Left colon (tissue), 2 donors: ENCODE measurements around the gene CIROP. TPM values are rescaled to one million over a fixed set of nuclear protein-coding genes. Genes with fewer than 3 reads are reported as not detected.
A peak's percentile ranks its signal among the peaks of the same experiment; 100 is the strongest.

Experiments
- ATAC-seq: fragments of 200-7000 bp; cut with Tn5 transposase; one replicate; pipeline ENCODE4 v1.9.1; 2020; ENCODE audit warnings: mild to moderate bottlenecking, moderate library complexity
- DNase-seq, 2 donors: peaks; one replicate each; pipeline ENCODE4 v3.0.0-alpha.2; 2020
- intact Hi-C, 2 donors: fragments of 100-400 bp; cut with DNase I in 1 of 2; cut with micrococcal nuclease in 1 of 2; formaldehyde crosslinking; loops; one replicate each; pipeline versions ENCODE4 v1.11.2 to v1.14.0; 2022; cut with DNase I, micrococcal nuclease
- total RNA-seq, 2 donors: library from RNA; stranded (reverse); fragmentation: NEBNext Ultra II Directional; extraction: Animal tissue kit (Norgen Biotek cat#: 25700); gene quantifications; one replicate each; pipeline ENCODE4 v1.2.1, GENCODE V29; 2021
- donor health status: DM: no; HTN: no; CAD: no.
- donor health status: DM: yes; HTN: yes; CAD: no.

The CIROP gene
- total RNA-seq, 2 donors from 2014 or later, result not detected

DNA sequence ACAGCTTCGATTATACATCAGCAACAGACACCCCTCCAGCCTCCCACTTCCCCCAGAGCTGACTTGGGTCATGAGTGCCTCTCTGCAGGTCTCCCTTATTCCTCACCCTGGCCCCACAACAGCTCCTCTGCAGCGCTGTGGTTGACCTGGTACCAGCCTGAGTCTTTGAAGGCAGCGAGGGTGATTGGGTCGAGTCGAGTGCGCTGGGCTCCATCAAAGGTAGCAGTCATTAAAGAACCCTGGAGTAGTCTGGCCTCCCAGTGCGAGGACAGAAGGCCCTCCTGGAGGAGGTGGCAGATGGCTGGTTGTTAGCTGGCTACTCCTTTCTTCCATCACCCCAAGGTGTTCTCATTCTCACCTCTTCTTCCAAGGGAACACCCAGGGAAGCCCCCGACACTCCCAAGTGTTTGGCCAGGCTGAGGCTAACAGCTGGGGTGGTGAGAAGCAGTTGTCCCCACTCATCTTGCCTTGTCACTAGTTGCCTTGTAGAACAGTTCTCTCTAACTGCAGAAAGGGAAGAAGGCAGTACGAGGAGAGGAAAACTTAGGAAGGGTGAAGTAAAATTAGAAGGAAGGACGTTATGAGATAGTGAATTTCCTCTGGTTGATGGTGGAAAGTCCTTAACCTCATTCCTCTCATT, 2.7 kb downstream of the CIROP start:
- ATAC-seq, result peak; percentile 7
- intact Hi-C loops, result no loop called here
- no peak for DNase-seq

DNA sequence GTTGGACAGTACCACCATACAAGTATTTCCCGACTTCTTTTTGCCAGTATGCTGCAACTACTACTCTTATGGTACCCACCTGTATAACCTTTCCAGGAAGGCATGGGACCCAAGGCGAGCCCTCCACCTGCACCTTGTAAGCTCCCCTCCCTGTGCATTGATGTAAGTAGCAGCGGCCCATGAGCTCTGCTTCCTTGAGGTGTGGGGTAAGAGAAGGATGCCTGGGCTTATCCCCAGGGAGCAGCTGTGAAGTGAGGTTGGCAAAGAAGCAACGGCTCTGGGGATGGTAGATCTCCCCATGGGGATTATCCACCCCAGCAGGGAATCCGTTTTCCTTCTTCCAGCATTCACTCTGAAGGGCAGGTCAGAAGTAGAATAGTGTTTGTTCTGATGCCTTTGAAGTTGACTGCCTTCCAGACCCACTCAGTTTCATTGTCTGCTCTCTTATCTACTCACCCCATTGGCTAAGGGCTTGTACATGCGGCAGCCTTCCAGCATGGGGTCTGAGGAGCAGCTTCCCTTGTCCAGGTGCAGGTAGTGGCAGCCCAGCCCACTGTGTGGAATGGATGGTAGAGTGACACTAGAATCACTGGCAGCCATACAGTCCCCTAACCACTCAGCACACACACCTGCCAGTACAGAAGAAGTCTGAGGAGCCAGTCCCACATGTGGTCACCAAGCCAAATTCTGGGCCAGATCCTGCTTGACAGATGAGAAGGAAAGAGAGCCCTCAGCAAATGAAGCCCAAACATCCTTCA, 3.4 kb downstream of the CIROP start:
- DNase-seq (no peak), ATAC-seq (peak; percentile 21)
- intact Hi-C loops, result no loop called here

DNA sequence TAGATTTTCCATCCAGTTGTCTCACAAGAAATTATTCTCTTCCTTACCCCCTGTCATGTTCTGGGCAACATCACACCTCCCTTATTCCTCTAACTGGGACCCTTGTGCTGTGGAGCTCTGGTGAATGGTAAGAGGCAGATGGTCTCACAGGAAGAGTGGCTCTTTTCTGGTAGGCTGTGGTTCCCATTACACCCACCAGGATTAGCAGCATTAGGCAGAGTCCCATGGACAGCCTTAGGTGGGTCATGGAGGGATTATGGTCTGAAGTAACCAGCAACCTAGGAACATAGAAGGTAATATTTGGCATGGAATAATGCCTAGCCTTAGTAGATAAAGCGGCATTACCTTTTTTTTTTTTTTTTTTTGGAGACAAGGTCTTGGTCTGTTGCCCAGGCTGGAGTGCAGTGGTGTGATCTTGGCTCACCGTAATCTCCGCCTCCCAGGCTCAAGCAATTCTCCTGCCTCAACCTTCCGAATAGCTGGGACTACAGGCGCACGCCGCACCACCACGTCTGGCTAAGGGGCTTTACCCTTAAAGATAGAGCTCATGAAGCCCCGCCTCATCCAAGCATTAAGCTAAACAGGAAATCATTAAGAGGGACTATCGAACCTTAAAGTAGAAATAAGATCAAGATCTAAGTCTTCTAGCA, 5.5 kb downstream of the CIROP start:
- ATAC-seq, result no peak
- no peak for DNase-seq
- intact Hi-C loops, result no loop called here

DNA sequence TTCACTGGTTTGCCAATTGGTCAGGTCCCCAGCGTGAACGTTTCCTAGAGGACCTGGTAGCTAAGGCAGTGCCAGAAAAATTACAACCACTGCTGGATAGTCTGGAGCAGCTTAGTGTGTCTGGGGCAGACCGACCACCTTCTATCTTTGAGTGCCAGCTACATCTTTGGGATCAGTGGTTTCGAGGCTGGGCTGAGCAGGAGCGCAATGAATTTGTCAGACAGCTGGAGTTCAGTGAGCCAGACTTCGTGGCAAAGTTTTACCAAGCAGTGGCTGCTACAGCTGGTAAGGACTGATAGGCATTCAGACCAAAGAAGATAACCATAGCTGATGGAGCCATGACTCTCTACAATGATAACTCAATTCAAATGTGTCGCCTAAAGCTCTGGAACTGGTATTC, 7.0 kb downstream of the CIROP start:
- ATAC-seq (no peak), DNase-seq (no peak)
- intact Hi-C loops, result no loop called here

DNA sequence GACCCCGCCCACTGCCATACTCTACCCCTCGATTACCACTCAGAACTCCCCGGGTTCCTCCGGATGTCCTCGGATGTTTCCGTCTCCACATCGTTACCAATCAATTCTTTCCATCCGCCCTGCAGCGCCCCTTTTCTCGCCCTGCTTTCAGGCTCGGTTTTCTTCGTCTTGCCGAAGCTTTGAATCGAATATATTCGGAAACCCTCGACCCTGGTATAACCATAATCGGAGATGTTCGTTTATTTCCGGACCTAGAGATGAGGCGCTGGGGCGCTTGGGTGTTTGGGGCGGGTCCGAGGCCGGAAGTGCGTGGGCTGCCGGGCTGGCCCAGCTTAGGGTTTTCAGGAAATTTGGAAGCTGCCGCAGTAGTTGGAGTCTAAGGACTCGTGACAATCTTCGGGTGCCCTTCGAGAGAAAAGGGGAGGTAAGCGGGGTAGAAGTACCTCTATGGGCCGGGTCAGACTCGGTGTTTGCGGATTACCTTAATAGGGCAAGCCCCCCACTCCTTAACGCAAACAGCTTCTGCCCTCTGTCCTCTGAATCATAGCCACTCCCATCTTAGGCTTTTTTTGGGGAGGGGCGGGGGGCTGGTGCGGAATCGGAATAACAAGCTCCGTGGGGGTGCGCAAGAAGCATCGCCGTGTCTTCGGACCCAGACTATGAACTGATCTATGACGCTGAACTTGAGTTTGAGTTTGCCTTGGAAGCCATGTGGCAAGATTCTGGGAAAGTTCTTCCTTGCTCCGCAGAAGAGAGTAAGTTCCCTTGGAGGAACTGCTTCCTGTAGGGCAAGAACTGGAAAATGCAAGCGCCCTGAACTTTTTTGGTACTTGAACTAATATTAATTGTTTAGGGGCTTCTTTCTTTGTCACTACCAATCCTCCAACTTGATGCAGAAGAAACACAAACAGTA, 9.3 kb downstream of the CIROP start, which contains the start of gene C14orf119:
Gene C14orf119 (plus strand): TSS at position 310 of the 913 bp plus-strand sequence. CDS start 2,154 bp downstream, outside the sequence.
- DNase-seq (peak; percentile 100), ATAC-seq (peak; percentile 86)
- intact Hi-C loops, result no loop called here

DNA sequence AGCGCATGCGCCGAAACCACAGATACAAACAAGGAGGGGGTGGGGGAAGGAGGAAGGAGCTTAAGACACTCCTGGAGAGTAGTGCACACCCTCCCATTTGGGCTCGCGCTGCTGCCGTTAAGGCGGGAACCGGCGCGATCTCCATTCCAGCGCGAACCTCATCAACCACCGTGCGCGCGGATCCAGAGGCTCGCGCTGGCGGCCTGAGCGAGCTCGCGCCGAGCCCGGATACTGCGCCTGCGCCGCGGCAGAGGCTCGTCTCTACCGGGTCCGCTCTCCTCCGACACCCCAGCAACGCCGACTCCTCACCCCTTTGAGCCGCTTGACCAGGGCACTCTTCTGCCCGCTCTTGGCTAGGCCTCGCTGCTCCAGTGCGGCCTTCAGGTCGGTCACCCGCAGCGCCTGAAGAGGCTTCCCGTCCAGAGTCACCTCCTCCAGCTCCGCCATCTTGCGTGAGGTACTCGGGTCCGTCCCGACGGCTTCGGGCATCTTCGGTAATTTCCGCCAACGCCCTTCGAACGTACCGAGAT, 10.1 kb downstream of the CIROP start, which contains the start of gene ACIN1:
Gene ACIN1 (minus strand): TSS at position 471 of the 530 bp plus-strand sequence. CDS start 24 bp downstream, at position 447.
- intact Hi-C loops, result no loop called here
- peak; percentile 59 for ATAC-seq

DNA sequence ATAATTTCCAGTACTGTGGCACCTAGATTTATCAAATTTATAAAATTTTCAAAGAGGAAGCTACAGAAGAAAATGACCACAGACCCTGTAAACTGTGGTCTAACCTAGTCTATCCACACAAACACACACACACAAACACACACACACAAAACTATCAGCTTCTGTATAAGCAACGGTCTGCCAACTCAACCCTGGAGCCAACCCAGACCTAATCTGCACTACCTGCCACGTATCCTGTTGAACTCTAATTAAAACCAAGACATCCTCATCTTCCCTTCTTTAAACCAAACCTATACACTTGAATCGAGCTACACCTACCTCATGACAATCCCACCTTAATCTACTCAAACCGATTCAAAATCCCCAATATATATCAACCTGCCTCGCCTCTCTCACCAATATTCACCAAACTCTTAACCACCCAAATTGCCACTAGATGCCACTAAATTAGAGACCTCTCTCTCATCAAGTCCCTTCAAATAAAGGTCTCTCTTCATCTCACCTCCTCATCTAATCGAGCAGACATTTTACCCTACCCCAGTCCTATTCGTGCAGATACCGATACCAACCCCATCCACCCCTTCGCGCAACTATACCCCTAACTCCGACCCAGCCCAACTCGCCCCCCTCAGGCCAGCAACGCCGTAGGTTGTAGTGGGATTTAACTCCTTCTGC, 10.7 kb downstream of the CIROP start:
- ATAC-seq, result no peak
- DNase-seq, result no peak
- intact Hi-C loops, result no loop called here

More for the DNA sequence above, 10.1 kb downstream of the CIROP start, which contains the start of gene ACIN1:
- peak; percentile 76 to 79 for DNase-seq

DNA sequence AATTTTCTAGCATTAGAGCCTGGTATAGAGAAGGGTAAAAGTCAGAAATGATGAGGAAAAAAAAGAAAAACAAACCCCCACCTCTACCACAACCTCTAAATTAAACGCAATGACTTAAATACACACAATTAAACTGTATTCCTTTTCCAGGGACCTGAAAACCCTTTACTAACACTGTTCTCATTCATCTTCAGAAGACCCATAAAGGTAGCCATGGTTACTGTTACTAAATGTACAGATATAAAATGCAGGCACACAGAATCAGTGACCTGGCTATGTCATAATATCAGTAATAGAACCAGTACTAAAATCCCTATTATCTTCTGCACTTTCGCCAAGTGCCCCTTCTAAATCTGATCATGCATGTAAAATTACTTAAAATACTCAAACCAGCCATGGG, 11.3 kb downstream of the CIROP start:
- ATAC-seq (no peak), DNase-seq (no peak)
- intact Hi-C loops, result no loop called here

DNA sequence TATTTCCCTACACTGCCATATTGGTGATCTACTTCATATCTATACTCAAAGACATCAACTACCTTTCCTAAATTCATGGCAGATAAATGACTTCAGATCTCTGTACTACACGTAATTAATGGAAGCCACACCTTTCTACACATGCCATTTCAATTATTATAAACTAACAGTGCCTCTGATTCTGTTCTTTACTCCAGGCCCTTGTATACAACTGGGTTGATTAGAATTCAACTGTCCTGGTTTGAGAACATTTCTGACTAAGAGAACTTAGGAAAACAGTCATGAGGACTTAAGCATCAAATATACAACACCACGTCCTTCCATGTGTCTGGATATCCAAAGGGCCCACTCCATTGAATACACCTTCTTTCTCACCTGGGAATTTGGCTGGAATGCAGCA, 11.7 kb downstream of the CIROP start:
- no peak for DNase-seq
- ATAC-seq, result no peak
- intact Hi-C loops, result no loop called here

DNA sequence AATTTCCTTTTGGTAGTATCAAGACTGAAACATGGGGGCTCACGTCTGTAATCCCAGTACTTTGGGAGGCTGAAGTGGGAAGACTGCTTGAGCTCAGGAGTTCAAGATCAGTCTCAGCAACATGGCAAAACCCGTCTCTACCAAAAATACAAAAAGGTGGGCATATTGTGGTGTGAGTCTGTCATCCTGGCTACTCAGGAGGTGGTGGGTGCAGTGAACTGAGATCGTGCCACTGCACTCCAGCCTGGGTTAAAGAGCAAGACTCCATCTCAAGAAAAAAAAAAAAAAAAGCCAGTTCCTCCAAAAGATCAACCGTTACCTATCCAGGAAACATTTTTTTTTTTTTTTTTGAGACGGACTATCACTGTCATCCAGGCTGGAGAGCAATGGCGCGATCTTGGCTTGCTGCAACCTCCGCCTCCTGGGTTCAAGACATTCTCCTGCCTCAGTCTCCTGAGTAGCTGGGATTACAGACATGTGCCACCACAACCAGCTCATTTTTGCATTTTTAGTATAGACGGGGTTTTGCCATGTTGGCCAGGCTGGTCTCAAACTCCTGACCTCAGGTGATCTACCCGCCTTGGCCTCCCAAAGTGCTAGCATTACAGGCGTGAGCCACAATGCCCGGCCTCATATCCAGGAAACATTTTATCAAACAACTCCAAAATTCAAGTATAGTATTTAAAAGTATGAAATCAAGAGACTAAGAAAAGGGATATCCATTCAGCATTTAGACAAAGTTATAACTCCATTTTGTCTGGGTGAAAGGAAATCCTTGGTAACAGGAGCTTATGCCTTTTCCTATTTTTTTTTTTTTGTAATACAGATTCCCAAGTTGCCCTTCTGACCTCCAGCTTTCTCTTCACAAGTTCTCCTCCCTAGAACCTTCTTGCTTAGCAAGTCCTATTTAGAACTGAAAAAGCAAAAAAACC, 13.2 kb downstream of the CIROP start:
- ATAC-seq (no peak), DNase-seq (no peak)
- intact Hi-C loops, result no loop called here

DNA sequence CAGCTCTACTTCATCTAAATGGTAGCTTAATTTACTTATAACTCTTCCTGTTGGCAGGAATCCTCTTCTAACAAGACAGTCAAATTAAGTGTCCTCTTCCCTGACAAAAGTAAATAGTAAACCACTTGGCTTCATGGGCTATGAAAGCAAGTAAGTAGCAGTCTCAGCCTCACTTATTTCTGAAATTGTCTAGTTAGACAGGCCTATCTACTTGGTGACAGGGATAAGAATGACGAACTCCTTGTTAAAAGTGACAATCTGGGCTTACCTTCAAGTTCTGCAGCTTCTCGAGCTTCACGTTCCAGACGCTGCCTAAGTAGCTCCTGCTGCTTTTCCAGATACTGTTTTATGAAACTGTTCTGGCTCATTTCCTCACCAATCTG, 14.5 kb downstream of the CIROP start:
- intact Hi-C loops, result no loop called here
- DNase-seq (no peak), ATAC-seq (no peak)

DNA sequence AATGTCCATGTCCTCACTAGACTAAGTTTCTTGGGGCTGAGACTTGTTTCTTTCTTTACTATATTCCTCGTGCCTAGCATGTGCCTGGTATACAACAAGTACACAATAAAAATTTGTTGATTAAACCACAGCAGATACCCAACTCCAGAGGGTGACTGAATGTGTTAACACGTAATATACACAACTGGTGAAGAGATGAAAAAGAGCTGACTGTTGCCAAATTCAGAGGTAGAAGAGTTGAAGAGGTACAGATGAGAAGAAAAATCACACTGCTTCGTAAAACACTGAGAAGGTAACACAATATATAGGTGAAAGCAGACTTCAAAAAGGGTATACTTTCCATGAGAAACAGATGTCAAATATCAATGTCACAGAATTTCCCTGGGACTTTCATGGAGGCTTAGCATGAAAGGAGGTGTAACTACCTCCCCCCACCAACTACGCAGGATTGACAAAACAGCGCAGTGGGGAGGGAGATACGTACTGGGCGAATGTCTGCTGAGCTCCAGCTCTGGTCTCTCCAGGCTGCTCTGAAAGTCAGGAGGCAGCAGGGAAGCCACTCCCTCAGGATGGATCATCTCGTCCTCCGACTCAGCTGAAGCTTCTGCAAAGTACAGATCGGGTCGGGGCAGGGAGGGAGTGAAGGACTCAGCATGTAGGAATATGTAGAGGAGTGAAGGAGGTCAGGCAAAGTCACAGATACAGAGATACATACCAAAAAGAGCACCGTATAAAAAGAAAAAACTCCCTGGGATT, 15.1 kb downstream of the CIROP start:
- intact Hi-C loops, result no loop called here
- no peak for DNase-seq
- no peak for ATAC-seq

DNA sequence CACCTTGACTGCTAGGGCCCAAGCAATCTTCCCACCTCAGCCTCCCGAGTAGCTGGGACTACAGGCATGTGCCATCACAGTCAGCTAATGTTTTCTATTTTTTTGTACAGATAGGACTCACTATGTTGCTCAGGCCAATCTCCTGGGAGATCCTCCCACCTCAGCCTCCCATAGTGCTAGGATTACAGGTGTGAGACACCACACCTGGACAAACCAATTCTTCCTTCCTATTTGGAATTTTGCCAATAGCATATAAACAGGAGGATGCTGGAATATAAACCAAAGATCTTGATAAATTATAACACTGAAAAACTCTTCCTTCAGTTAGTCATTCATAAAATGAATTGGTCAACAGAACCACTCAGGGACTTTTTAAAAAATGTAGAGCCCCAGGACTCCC, 18.2 kb downstream of the CIROP start:
- intact Hi-C loops, result no loop called here
- DNase-seq (no peak), ATAC-seq (peak; percentile 74)

DNA sequence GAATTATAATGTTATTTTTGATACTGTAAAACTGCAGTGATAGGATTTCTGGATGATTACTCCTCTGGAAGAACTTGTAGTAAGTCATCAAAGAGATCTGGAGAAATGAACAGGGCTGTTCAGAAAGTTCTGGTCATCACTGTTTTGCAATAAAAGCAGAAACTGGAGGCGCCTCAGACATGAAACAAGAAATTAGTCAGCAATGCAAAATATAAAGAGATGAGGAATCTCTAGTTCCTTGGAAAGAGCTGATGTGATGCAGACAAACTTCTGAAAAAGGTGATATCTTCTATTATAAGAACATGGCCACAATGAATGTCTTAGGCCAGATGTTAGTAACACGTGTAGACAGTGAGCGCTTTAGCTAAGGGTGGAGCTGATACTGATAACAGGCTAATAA, 19.3 kb downstream of the CIROP start:
- ATAC-seq (no peak), DNase-seq (no peak)
- intact Hi-C loops, result no loop called here

DNA sequence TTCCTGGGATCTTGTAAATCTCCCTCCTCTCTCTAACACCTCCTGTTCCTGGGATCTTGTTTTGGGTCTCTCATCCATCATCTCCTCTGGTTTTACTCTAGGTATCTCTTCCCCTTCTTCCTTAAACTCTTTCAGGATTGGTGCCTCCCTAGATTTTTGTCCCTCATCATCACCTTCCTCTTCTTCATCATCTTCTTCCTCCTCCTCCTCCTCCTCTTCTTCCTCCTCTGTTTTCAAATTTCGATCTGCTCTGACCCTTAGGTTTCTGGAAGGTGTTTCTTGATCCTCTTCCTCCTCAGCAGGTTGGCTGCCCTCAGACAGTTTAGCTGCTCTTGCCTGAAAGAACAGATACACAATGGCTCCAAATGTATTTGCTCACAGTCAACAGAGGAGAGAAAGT, 24.3 kb downstream of the CIROP start:
- ATAC-seq, result no peak
- intact Hi-C loops, result no loop called here

DNA sequence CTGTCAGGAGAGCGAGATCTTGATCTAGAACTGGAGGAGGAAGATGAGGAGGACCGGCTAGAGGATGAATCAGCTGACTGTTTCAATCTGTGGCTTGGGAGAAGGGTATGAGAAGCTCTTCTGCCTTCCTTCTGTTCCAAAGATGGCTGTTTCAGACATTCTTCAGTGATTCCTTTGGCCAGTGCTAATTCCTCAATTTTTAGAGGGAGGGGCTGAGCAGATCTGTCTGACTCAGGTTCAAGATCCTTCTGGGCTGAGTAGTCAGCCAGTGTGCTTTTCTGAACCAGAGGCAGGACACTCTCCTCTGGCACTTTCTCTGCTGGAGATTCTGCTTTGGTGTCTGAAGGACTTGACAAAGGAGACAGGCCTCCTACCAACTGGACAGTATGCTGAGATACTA, 25.1 kb downstream of the CIROP start:
- intact Hi-C loops, result no loop called here
- DNase-seq (no peak), ATAC-seq (no peak)

More for the DNA sequence above, 24.3 kb downstream of the CIROP start:
- no peak for DNase-seq
